Measurements from ENCODE around the gene B3GNT8. TPM values are rescaled to one million over a fixed set of nuclear protein-coding genes. Genes with fewer than 3 reads are reported as not detected.
"Not testable (repeated sequence)": the region's sequence is repeated elsewhere in the genome, so short reads cannot be mapped to it uniquely, and the experiment has no call there.

The B3GNT8 gene
- 1.9 TPM for polyA plus RNA-seq (2013, experiment 1 of 4)
- 4.9 TPM for polyA plus RNA-seq (2013, experiment 2 of 4)
- polyA plus RNA-seq (2013, experiment 3 of 4): 2.5 TPM
- polyA plus RNA-seq (2013, experiment 4 of 4): 2.1 TPM

DNA sequence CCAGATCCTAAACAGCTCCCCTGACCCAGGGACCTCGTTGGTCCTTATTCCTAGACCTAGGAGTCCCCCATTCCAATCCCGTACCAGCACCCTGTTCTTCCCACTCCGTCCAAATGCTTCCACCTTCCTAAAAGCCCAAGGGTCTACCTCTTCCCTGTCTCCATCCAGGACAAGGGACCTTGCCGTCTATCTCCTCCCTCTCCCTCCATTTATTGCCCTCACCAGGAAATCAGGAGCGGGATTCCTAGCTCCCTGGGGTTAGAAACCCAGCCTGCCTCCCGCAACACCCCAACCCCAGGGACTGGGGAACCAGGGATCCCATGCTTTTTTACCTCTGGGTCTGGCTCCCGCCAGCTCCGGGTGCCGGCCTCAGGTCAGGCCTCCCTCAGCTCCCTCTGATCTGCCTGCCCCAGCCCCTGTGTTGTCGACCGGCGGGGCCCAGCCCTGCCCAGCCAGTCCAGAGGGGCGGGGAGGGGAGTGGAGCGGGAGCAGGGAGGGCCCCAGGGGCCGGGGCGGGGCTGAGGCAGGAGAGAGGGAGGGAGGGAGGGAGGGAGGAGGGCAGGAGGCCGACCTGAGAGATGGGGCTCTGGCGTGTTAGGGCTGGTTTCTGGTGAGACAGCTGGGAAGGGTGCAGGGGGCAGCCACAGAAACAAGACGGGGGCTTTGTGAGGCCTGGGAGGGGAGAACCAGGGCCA is at the start of gene B3GNT8:
Gene B3GNT8 (minus strand): TSS at position 423 of the 695 bp plus-strand sequence. CDS start 596 bp downstream, outside the sequence.
- Histone ChIP-seq H3K27me3 (ENCODE audit: control insufficient read depth, insufficient read depth, low read length, poor library complexity, severe bottlenecking) (no peaks in the 10 kb centered on the region), H3K4me3 (ENCODE audit: insufficient read depth, low read depth, low read length) (peak within 1 kb of the TSS; percentile 41), H3K4me1 (ENCODE audit: control insufficient read depth, insufficient read depth, low read length) (peaks cover 13% of the 10 kb centered on the region), H3K9me3 (ENCODE audit: control insufficient read depth, low read length) (no peaks in the 10 kb centered on the region), H3K36me3 (ENCODE audit: control insufficient read depth, insufficient read depth, low read length) (peaks cover 12% of the 10 kb centered on the region), H3K27ac (ENCODE audit: insufficient read depth, low read depth, low read length, poor library complexity, severe bottlenecking) (no peak within 1 kb of the TSS)
- WGBS, 2 experiments: 9 to 11% methylated on average over 19 of the region's 19 CpGs

GRCh38 chr19:41476583-41476982 is 49.4 kb upstream of the B3GNT8 start:
- Histone ChIP-seq H3K4me3 (ENCODE audit: insufficient read depth, low read depth, low read length) (no peak overlapping the region), H3K4me1 (ENCODE audit: control insufficient read depth, insufficient read depth, low read length) (no peaks in the 10 kb centered on the region), H3K9me3 (ENCODE audit: control insufficient read depth, low read length) (no peaks in the 10 kb centered on the region), H3K27me3 (ENCODE audit: control insufficient read depth, insufficient read depth, low read length, poor library complexity, severe bottlenecking) (no peaks in the 10 kb centered on the region), H3K27ac (ENCODE audit: insufficient read depth, low read depth, low read length, poor library complexity, severe bottlenecking) (no peak overlapping the region), H3K36me3 (ENCODE audit: control insufficient read depth, insufficient read depth, low read length) (no peaks in the 10 kb centered on the region)

- H3K9me3 ChIP-seq (ENCODE audit: control insufficient read depth, low read length); H3K4me1 ChIP-seq (ENCODE audit: control insufficient read depth, insufficient read depth, low read length); H3K27me3 ChIP-seq (ENCODE audit: control insufficient read depth, insufficient read depth, low read length, poor library complexity, severe bottlenecking); H3K36me3 ChIP-seq (ENCODE audit: control insufficient read depth, insufficient read depth, low read length); H3K4me3 ChIP-seq (ENCODE audit: insufficient read depth, low read depth, low read length); H3K27ac ChIP-seq (ENCODE audit: insufficient read depth, low read depth, low read length, poor library complexity, severe bottlenecking): not testable (repeated sequence)
- WGBS, 2 experiments: 83 to 86% methylated on average over 17 to 22 of the region's 22 CpGs
Observed at GRCh38 chr19:41463257-41464256, 36.4 kb upstream of the B3GNT8 start.

- Histone ChIP-seq H3K36me3 (ENCODE audit: control insufficient read depth, insufficient read depth, low read length) (no peaks in the 10 kb centered on the region), H3K4me3 (ENCODE audit: insufficient read depth, low read depth, low read length) (no peak overlapping the region), H3K27me3 (ENCODE audit: control insufficient read depth, insufficient read depth, low read length, poor library complexity, severe bottlenecking) (no peaks in the 10 kb centered on the region), H3K9me3 (ENCODE audit: control insufficient read depth, low read length) (no peaks in the 10 kb centered on the region), H3K4me1 (ENCODE audit: control insufficient read depth, insufficient read depth, low read length) (no peaks in the 10 kb centered on the region), H3K27ac (ENCODE audit: insufficient read depth, low read depth, low read length, poor library complexity, severe bottlenecking) (no peak overlapping the region)
- 73 to 75% methylated on average over 6 of the region's 6 CpGs for WGBS, 2 experiments
Observed at GRCh38 chr19:41462497-41462896, 35.3 kb upstream of the B3GNT8 start.

- no peaks in the 10 kb centered on the region for H3K4me1 ChIP-seq (ENCODE audit: control insufficient read depth, insufficient read depth, low read length)
- H3K9me3 ChIP-seq (ENCODE audit: control insufficient read depth, low read length): no peaks in the 10 kb centered on the region
- H3K27ac ChIP-seq (ENCODE audit: insufficient read depth, low read depth, low read length, poor library complexity, severe bottlenecking): no peak overlapping the region
- peaks cover 4% of the 10 kb centered on the region for H3K27me3 ChIP-seq (ENCODE audit: control insufficient read depth, insufficient read depth, low read length, poor library complexity, severe bottlenecking)
- H3K36me3 ChIP-seq (ENCODE audit: control insufficient read depth, insufficient read depth, low read length): no peaks in the 10 kb centered on the region
- WGBS, 2 experiments: 45 to 55% methylated on average over 1 of the region's 1 CpG
- H3K4me3 ChIP-seq (ENCODE audit: insufficient read depth, low read depth, low read length): no peak overlapping the region
Observed at GRCh38 chr19:41457241-41457640, 30.1 kb upstream of the B3GNT8 start.

DNA sequence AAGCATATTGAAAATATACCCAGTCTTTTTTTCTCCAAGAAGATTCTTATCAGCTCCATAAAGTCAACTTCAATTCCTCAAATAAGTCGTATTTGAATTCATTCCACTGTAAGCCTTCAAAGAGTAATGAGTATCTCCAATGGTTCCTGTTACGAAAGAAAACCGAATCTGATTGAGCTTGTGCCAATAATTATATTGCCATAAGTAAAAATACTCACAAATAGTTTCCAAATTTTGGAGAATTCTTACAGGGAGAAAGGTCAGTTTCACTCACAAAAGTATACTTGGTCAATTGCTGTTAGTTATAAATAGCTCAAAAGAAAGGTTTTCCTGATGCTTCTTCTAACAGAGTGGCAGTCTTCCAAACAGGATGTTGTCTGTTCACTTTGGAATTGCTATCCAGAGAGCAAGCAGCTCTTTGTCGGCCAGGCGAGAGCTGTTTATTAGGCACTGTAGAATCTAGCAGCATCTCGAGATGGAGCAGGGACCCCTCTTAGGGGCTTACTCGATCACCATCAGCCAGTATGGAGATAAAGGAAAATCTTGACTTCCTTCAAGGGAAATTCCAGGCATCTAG is 29.3 kb upstream of the B3GNT8 start:
- Histone ChIP-seq H3K4me1 (ENCODE audit: control insufficient read depth, insufficient read depth, low read length) (no peaks in the 10 kb centered on the region), H3K4me3 (ENCODE audit: insufficient read depth, low read depth, low read length) (no peak overlapping the region), H3K36me3 (ENCODE audit: control insufficient read depth, insufficient read depth, low read length) (no peaks in the 10 kb centered on the region), H3K9me3 (ENCODE audit: control insufficient read depth, low read length) (no peaks in the 10 kb centered on the region), H3K27ac (ENCODE audit: insufficient read depth, low read depth, low read length, poor library complexity, severe bottlenecking) (no peak overlapping the region), H3K27me3 (ENCODE audit: control insufficient read depth, insufficient read depth, low read length, poor library complexity, severe bottlenecking) (peaks cover 4% of the 10 kb centered on the region)
- WGBS, 2 experiments: 74 to 75% methylated on average over 5 to 7 of the region's 7 CpGs

GRCh38 chr19:41455936-41456335 is 28.8 kb upstream of the B3GNT8 start:
- no peak overlapping the region for H3K4me3 ChIP-seq (ENCODE audit: insufficient read depth, low read depth, low read length)
- WGBS, 2 experiments: 56 to 59% methylated on average over 2 of the region's 2 CpGs
- no peaks in the 10 kb centered on the region for H3K36me3 ChIP-seq (ENCODE audit: control insufficient read depth, insufficient read depth, low read length)
- H3K9me3 ChIP-seq (ENCODE audit: control insufficient read depth, low read length): no peaks in the 10 kb centered on the region
- peaks cover 4% of the 10 kb centered on the region for H3K27me3 ChIP-seq (ENCODE audit: control insufficient read depth, insufficient read depth, low read length, poor library complexity, severe bottlenecking)
- H3K27ac ChIP-seq (ENCODE audit: insufficient read depth, low read depth, low read length, poor library complexity, severe bottlenecking): no peak overlapping the region
- H3K4me1 ChIP-seq (ENCODE audit: control insufficient read depth, insufficient read depth, low read length): no peaks in the 10 kb centered on the region

DNA sequence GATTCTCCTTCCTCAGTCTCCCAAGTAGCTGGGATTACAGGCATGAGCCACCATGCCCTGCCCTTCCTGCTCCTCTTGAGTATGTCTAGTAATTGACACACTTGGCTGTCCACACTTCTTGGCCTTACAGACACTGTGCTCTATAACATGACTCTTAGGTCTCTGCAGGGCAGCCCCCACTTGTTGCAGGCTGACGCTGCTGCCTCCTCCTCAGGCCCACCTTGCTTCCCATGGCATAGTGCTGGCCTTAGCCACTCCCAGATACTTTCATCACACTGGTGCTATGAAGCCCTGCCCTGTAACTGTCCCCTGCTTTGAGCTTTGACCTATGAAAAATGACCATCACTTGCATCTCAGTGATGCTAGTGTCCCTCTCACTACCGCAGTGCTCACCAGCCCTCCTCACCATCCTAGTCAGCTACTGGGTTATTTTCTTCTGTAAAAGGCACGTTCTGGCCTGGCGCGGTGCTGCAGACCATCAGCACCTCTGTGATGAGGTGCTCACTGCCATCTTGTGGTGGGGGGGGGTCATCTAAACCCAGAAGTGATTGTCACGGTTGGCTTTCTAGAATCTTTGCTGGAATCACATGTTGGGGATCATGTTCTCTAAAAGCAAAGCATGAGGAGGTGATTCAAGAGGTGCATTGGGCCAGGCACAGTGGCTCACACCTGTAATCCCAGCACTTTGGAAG is 25.6 kb upstream of the B3GNT8 start:
- Histone ChIP-seq H3K27ac (ENCODE audit: insufficient read depth, low read depth, low read length, poor library complexity, severe bottlenecking) (no peak overlapping the region), H3K4me3 (ENCODE audit: insufficient read depth, low read depth, low read length) (no peak overlapping the region), H3K36me3 (ENCODE audit: control insufficient read depth, insufficient read depth, low read length) (no peaks in the 10 kb centered on the region), H3K9me3 (ENCODE audit: control insufficient read depth, low read length) (no peaks in the 10 kb centered on the region), H3K27me3 (ENCODE audit: control insufficient read depth, insufficient read depth, low read length, poor library complexity, severe bottlenecking) (peaks cover 19% of the 10 kb centered on the region), H3K4me1 (ENCODE audit: control insufficient read depth, insufficient read depth, low read length) (no peaks in the 10 kb centered on the region)
- 50 to 64% methylated on average over 6 of the region's 6 CpGs for WGBS, 2 experiments

- Histone ChIP-seq H3K27ac (ENCODE audit: insufficient read depth, low read depth, low read length, poor library complexity, severe bottlenecking) (no peak overlapping the region), H3K4me3 (ENCODE audit: insufficient read depth, low read depth, low read length) (no peak overlapping the region), H3K4me1 (ENCODE audit: control insufficient read depth, insufficient read depth, low read length) (no peaks in the 10 kb centered on the region), H3K27me3 (ENCODE audit: control insufficient read depth, insufficient read depth, low read length, poor library complexity, severe bottlenecking) (peaks cover 31% of the 10 kb centered on the region), H3K9me3 (ENCODE audit: control insufficient read depth, low read length) (no peaks in the 10 kb centered on the region), H3K36me3 (ENCODE audit: control insufficient read depth, insufficient read depth, low read length) (no peaks in the 10 kb centered on the region)
- 85 to 91% methylated on average over 3 of the region's 3 CpGs for WGBS, 2 experiments
Observed at GRCh38 chr19:41449865-41450178, 22.6 kb upstream of the B3GNT8 start.

Measured in ectodermal cell (in vitro differentiated cells).